GM19238 (cell line): ENCODE measurements around the gene TMEM125.

ENCODE experiments used
- DNase-seq: peaks from one replicate; pipeline ENCODE4 v3.0.0; 2011; ENCODE audit warnings: low spot score; ENCODE audit not compliant: insufficient read length

TMEM125 gene

DNA sequence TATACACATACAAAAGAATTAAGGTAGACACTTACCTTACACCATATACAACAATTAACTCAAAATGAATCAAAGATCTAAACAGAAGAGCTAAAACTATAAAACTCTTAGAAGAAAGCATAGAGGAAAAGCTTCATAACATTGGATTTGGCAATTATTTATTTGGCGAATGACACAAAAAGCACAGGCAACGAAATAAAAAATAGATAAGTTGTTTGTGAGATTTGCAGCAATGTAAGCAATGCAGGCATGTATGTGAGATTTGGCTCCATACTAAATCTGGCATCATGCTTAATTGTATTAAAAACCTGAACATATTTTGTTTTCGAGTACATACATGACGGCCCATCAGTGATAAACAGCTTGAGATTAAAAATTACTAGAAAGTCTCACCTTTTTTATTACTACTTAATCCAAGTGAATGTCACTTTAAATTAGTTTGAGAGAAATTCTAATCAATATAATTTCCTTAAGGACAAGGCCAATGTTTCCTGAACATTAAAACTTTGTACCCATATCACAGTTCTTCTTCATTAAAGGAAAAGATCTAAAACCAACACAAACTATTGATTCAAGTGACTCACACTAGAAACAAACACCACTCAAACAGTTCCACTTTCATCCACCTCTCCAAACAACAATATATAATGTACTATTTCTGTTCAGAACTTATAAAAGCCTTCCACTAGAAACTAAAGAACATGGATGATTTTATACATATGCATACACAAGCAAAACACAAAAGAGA lies 23.1 kb upstream of the TMEM125 start:
- DNase-seq: no peak

DNA sequence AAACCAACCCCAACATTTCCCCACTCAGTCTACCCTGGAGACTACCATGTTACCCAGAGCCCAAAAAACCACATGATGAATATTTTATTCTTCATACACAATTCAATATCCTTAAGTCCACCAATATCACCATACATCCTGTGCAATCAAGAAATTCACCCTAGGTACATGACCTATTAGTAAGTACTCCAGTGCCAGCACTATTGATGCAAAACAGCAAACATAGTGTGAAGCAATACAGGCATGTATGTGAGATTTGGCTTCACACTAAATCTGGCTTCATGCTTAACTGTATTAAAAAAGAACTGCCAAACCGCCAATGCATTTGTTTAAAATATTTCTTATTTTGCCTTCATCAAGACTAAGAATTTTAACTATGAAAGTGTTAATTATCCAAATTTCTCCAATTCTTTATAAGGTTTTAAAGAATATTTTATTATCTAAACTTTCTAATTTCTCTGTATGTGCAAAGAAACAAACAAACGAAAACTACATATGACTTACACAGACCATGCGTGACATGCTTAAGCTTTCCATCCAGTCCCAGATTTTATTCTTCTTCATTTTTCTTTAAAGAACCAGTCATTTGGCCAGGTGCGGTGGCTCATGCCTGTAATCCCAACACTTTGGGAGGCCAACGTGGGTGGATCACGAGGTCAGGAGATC lies 22.4 kb upstream of the TMEM125 start:
- DNase-seq: no peak

DNA sequence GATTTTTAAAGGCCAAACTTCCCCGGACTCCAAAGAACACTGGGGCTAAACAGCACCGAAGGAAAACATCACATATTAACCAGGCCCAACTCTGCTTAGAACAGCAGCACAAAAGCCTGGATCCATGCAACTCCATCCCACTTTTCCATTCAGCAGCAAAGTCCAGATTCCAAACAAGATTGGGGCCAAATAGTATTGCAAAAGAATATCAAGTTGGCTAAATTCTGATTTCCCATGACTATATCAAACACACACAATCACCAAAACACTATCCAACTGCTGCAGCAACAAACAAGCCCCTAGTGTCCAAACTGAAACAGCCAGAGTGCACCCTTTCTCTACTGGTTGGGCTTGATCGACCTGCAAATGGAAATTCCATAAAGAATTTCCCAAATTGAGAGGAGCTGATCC lies 19.4 kb upstream of the TMEM125 start:
- no peak for DNase-seq

DNA sequence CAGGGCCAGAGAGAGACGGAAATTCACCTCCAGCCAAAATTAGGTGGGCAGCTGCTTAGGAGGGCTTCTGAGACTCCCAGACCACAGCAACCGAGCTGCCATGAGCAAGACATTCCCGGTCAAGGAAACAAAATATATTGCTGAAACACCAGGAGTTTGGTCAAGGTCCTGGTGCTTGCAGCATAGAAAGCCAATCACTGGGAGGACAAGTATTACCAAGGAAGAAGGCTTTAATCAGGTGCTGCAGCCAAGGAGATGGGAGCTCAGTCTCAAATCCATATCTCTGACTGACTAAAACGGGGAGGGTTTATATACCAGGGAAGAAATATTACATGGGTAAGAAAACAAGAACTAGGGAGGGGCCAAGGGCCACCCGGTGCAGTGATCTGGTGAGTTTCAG lies 18.8 kb upstream of the TMEM125 start:
- no peak for DNase-seq

DNA sequence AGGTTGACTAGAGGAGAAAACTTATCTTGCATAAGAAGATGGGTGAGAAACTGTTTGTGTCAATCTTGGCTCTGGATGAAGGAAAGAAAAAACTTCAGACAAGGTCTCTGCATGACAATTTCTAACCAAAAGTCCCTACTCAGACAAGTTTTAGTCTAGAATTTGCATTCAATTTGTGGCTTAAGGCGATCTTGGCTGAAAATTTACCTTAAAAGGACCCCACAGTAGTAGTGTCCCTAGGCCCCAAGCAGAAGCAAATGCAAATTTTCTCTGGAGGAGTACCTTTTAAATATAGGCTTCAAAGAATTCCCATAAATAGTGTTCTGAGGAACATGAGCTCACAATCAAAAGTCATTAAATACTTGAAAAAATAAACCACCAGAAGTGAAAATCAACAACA lies 17.6 kb upstream of the TMEM125 start:
- DNase-seq: no peak

DNA sequence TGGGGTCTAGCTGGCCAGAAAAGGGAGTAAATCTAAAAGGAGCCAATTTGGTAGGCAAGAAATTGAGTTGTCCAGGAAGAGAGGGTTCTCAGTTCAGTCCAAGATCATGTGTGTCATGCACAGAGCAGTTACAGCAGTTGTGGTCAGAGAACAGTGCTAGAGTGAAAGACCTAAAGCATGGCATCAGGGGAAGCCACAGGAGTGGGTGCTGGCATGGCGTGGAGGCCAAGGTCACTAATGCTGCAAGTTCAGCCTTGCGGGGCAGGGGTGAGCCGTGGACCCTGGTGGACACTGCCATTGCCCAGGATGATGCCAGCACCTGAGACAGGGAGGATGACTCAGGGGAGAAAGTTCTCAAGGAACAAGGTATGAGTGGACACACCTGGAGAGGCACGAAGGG lies 16.6 kb upstream of the TMEM125 start:
- DNase-seq: no peak

DNA sequence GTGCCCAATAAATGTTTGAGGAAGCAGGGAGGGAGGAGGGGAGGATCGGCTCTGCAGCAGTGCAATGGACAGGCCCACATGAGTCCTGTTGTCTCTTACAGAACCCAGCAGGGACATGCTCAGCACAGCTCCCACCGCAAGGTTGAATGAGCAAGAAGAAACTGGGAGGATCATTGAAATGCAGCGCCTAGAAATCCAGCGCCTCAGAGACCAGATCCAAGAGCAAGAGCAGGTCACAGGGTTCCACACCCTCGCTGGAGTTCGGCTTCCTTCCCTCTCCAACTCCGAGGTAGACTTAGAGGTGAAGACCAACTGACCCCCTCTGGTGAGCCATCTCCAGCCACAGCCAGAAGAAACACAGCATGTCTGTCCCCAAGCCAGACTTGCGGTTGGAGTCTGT lies 15.9 kb upstream of the TMEM125 start:
- no peak for DNase-seq

DNA sequence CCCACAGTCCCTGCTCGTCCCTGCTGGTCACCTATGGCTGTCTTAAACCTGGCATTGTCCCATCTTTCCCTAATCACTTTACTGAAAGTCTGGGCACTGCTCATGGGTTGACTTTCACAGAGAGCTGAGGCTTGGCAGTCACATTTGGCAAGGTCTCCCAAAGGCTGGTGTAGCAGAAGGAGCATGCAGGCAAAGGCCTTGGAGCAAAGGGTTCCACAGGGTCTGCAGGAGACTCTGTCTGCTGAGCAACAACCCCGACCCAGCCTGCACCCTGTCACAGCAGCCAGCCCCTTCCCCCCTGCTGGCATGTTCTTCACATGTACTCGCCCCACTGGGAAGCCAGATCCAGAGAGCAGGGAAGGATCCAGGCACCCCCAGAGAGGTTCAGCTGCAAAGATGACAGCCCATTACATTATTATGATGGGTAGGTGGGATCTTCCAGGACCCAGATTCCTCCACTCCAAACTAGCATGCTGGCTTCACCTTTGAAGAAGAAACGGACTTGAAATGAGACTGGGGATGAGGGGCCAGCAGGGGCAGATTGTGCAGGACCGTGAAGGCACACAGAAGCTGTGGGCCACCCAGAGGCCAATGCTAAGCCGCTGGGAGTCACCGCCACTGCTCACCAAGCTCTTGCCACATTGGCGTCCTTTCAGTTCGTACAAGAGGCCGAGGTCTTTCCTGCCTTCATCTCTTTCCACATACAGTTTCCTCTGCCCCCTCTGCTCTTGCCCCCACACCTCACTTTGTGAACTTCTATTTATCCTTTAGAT lies 14.2 kb upstream of the TMEM125 start:
- no peak for DNase-seq

DNA sequence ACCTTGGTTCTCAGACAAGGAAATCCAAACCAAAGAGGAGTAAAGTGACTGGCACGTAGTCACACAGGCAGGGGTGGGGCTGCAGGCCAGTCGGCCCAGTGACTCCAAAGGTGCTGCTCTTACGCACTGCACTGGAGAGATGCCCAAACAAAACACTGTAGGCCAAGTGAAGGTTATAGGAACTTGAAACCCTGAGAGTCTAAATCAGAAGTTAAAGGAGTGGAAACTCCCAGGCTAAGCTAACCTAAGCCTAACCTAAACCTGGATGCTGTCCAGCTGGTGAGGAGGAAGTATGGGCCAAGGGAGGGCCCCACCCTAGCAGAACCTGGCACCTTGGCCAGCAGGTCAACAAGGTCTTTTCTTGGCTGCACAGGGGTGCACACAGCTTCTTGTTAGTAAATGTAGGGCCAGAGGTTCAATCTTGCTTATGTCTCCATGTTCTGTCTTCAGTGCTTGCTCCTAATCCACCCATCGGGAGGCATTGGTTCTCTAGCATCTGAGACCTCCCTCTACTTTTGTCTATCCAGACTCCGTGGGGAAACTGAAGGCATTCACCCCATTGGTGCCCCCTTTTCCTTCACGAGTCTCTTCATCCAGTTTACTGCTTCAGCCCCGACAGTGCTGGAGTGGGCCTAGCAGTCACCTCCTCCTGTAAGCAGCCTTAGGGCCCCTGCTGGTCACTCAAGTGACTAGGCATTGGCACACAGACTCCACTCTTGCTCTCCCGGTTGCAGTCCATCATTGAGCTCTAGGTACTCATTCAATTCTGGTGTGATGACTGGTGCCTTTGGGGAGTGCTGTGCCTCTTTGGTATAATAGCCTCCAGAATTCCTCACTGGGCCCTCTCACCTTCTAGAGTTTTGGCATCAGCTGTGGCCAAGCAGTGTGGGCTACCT lies 12.9 kb upstream of the TMEM125 start:
- no peak for DNase-seq

DNA sequence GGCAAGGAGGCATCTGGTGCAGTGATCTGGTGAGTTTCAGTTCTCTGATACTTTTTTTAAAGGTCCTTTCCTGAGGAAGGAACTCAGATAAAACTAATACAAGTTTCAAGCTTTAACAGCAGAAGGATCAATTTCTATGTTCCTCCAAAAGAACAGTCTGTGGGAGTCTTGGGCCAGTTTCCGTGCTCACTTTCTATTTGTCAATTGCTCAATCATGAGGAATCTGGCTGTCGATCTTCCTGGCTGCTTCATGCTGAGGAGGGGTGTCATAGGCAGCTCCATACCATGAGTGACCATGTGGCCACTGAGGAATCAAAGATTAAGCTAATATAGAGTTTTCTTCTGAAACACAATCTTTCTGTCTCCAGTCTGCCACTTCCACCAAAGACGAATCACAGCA lies 11.4 kb upstream of the TMEM125 start:
- no peak for DNase-seq

DNA sequence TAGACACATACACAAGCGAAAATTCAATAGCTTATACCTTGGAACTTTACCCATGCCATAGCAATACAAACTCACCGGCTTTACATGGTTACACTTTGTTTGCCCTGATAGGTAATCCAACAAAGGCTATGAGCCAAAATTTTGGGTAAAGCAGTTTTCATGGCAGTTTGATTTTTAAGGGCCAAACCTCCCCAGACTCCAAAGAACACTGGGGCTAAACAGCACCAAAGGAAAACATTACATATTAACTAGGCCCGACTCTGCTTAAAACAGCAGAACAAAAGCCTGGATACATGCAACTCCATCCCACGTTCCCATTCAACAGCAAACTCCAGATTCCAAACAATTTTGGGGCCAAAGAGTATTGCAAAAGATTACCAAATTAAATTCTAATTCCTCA lies 4.4 kb upstream of the TMEM125 start:
- DNase-seq: no peak

DNA sequence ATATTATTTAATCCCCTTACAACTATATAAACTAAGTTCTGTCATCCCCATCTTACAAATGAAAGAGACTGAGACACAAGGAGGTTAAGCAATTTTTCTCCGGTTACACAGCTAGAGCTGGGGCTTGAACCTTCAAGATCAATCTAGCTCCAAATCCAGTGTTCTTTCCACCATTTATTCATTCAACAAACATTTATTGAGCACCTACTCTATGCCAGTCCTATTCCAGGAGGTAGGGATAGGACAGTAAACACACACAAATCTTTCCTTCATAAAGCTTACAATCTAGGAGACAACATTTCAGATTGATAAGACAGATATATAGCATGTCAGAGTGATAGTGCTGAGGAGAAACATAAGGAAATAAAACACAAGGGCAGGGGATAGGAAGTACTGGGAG lies 2.9 kb upstream of the TMEM125 start:
- DNase-seq: no peak

DNA sequence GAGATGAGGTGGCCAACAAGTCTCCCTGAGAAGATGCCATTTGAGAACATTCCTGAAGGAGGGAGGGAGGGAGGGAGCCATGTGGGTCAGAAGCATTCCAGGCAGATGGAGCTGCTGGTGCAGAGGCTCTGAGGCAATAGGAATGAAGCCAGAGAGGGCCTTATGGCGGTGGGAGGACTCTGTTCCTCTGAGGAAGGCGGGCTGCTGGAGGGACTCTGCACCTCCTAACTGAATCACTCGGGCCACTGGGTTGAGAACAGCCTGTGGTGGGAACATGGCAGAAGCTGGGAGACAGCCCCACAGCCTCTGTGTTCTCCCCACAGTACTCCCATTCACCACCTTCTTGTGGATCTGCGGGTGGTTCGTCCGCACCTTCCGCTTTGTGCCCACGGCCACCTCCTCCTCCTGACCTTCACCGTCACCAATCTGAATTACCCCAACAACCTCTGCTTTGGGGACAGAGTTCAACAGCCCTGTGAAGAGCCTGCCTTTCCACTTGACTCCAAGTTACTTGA lies 2.4 kb upstream of the TMEM125 start:
- no peak for DNase-seq

DNA sequence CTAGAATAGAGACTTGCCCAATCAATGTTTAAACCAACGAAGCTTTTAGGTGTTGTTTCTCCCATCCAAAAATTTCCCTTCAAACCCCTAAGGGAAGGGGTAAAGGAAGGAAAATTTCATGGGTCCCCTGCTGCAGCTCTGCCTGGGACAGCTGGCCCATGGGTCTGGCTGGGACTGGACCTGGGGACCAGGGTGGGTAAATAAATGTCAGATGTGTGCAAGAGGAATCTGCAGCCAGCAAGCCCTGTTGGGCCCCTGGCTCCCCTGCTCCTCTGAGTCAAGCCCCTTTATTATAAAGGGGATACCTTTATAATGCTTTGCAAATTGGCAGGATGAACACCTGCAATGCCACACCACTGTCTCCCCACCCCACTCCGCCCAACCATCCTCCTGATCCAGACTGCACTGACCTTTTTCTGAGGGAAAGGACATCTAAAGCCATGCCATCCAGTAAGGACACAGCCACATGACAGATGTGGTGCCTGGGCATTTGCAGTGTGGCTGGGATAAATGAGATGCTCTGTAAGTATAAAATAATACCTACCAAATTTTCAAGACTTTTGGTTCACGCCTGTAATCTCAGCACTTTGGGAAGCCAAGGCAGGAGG lies 1.9 kb upstream of the TMEM125 start:
- no peak for DNase-seq

DNA sequence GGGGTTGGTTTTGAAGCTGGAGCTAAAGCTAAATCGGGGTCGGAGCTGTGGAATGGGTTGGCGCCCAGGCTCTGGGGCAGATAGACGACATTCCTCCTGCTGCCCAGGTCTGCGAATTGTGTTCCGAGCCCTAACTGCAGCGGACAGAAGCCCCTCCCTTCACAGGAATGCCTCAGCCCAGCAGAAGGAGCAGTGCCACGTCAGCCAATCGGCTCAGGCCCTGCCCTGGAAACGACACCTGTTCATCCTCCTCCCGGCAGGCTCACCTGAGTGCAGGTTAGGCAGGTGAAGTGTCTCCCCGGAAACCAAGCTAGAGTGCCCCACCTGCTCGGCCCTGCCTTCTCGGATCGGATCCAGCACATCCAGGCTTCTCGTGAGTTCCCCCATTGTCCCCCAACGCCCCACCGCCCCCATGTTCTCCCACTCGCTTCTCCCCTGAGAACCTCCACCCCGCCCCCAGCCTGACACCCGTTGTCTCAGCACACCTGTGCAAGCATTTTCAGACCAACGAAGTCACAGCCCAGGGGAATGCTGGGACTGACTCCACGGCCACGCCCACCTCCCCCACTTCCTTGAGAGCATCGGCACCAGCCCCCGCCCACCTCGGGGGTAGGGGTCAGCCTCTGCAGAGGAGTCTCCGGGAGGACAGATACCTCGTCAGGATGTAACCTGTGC lies 775 bp downstream of the TMEM125 start:
- DNase-seq: no peak

DNA sequence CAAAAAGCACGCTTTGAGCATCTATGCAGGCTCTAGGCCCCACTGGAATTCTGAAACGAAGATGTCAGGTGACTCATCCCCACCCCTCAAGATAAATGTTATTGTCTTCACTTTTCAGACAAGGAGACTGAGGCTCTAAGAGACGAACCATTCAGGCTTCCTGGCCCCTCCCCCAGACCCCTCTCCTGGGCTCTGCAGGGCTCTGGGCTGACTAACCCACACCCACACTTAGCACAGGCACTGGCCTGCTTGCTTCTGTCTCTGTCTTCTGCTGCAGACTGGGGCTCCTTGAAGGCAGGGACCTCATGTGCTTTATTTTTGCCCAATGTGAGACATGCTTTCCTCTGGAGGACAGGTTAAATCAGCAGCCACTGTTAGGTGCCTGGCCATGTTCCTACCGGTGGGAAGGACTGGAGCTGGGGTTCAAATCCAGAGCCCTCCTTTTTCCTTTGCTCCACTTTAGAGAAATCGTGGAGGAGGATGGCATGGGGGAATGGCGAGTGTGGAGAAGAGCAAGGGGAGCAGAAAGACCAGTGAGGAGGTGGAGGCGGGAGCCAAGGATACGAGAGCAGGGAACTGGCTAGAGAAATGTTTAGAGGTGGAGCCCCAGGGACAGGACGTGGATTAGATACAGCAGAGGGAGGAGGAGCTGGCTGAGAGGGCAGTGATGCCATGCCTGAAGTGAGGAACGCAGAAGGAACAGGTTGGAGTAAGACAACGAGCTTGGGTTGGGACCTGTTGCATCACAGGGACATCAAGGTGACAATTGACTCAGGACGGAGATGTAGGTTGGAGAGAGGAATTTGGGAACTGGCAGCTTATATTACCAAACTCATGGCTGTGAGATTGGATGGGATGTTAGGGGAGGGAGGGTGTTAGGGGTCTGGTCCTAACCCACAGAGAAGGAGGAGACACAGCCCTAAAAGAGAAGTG lies 1.7 kb downstream of the TMEM125 start:
- DNase-seq: no peak

DNA sequence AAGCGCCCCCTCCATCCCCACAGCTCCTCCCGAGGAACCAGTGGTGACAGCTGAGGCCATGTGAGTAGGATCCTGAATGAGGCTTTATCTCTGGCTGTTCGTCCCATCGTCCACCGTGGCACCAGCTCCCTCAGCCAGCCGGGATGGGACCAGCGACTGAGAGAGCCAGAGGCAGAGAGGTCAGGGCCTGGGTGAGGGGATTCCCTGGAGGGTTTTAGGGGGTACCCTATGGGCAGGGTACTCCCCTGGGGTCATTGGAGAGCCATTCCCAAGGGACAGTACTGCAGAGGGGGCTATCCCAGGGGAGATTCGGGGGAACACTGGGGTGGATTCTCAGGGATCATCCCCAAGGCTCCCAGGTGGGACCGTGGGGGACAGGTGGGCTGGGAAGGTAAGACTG lies 2.4 kb downstream of the TMEM125 start:
- no peak for DNase-seq

DNA sequence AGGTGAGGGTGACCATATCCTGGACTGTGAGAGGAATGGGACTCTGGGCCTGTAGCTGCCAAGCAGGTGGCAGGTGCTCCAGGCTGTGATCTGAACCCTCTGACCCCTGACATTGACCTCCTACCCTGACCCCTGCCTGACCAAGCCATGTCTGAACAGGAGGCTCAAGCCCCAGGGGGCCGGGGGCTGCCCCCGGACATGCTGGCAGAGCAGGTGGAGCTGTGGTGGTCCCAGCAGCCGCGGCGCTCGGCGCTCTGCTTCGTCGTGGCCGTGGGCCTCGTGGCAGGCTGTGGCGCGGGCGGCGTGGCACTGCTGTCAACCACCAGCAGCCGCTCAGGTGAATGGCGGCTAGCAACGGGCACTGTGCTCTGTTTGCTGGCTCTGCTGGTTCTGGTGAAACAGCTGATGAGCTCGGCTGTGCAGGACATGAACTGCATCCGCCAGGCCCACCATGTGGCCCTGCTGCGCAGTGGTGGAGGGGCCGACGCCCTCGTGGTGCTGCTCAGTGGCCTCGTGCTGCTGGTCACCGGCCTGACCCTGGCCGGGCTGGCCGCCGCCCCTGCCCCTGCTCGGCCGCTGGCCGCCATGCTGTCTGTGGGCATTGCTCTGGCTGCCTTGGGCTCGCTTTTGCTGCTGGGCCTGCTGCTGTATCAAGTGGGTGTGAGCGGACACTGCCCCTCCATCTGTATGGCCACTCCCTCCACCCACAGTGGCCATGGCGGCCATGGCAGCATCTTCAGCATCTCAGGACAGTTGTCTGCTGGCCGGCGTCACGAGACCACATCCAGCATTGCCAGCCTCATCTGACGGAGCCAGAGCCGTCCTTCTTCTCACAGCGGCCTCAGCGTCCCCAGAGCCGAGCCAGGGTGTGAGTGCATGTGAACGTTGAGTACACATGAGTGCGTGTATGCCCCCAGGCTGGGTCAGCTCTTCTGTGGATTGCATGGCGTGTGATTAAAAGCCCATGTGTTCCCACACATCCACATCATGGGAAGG lies 3.1 kb downstream of the TMEM125 start:
- no peak for DNase-seq
